ENCODE data around the gene KRTAP5-2.
A peak's percentile ranks its signal among the peaks of the same experiment; 100 is the strongest.
"Not testable (repeated sequence)": the region's sequence is repeated elsewhere in the genome, so short reads cannot be mapped to it uniquely, and the experiment has no call there.

KRTAP5-2 gene

GRCh38 chr11:1589191-1589963 lies 8.7 kb downstream of the KRTAP5-2 start:
- H3K4me3 Mint-ChIP-seq; H3K9me3 Mint-ChIP-seq; DNase-seq; H3K36me3 Mint-ChIP-seq (ENCODE audit: low read depth); H3K27me3 Mint-ChIP-seq: not testable (repeated sequence)
- Mint-ChIP-seq H3K27ac (peak overlapping the region; percentile 77), H3K4me1 (ENCODE audit: low read depth) (peaks cover 14% of the 10 kb centered on the region)

- Mint-ChIP-seq H3K9me3 (no peaks in the 10 kb centered on the region), H3K27me3 (peaks cover 9% of the 10 kb centered on the region), H3K36me3 (ENCODE audit: low read depth) (no peaks in the 10 kb centered on the region), H3K4me1 (ENCODE audit: low read depth) (peaks cover 19% of the 10 kb centered on the region), H3K27ac (no peak overlapping the region), H3K4me3 (no peak overlapping the region)
- DNase-seq: no peak
Measured at GRCh38 chr11:1586699-1587098, 11.4 kb downstream of the KRTAP5-2 start.

GRCh38 chr11:1584661-1585370 lies 13.3 kb downstream of the KRTAP5-2 start, which contains the start of gene KRTAP5-1:
Gene KRTAP5-1, minus strand, starts transcription at chr11:1585283. Its CDS starts 34 bp downstream, at chr11:1585249.
- H3K9me3 Mint-ChIP-seq, H3K4me3 Mint-ChIP-seq: not testable (repeated sequence)

GRCh38 chr11:1582909-1583308 lies 15.2 kb downstream of the KRTAP5-2 start:
- H3K9me3 Mint-ChIP-seq; H3K4me3 Mint-ChIP-seq; H3K4me1 Mint-ChIP-seq (ENCODE audit: low read depth); DNase-seq; H3K36me3 Mint-ChIP-seq (ENCODE audit: low read depth); H3K27ac Mint-ChIP-seq; H3K27me3 Mint-ChIP-seq: not testable (repeated sequence)

More at GRCh38 chr11:1584661-1585370, 13.3 kb downstream of the KRTAP5-2 start, which contains the start of gene KRTAP5-1:
- DNase-seq; H3K27ac Mint-ChIP-seq; H3K36me3 Mint-ChIP-seq (ENCODE audit: low read depth); H3K27me3 Mint-ChIP-seq: not testable (repeated sequence)
- H3K4me1 Mint-ChIP-seq (ENCODE audit: low read depth): peaks cover 16% of the 10 kb centered on the region

GRCh38 chr11:1581976-1582375 lies 16.1 kb downstream of the KRTAP5-2 start:
- no peaks in the 10 kb centered on the region for H3K9me3 Mint-ChIP-seq

GRCh38 chr11:1576825-1577224 lies 21.3 kb downstream of the KRTAP5-2 start:
- H3K27me3 Mint-ChIP-seq: peaks cover 10% of the 10 kb centered on the region
- DNase-seq: no peak
- no peaks in the 10 kb centered on the region for H3K9me3 Mint-ChIP-seq
- no peaks in the 10 kb centered on the region for H3K36me3 Mint-ChIP-seq (ENCODE audit: low read depth)
- H3K4me1 Mint-ChIP-seq (ENCODE audit: low read depth): peaks cover 6% of the 10 kb centered on the region
- H3K27ac Mint-ChIP-seq: no peak overlapping the region
- H3K4me3 Mint-ChIP-seq: no peak overlapping the region

More at GRCh38 chr11:1581976-1582375, 16.1 kb downstream of the KRTAP5-2 start:
- Mint-ChIP-seq H3K36me3 (ENCODE audit: low read depth) (no peaks in the 10 kb centered on the region), H3K27me3 (peaks cover 9% of the 10 kb centered on the region), H3K27ac (no peak overlapping the region), H3K4me3 (no peak overlapping the region), H3K4me1 (ENCODE audit: low read depth) (peaks cover 6% of the 10 kb centered on the region)
- no peak for DNase-seq

- H3K27ac Mint-ChIP-seq; H3K9me3 Mint-ChIP-seq; H3K36me3 Mint-ChIP-seq (ENCODE audit: low read depth); DNase-seq; H3K4me1 Mint-ChIP-seq (ENCODE audit: low read depth); H3K4me3 Mint-ChIP-seq: not testable (repeated sequence)
- peaks cover 10% of the 10 kb centered on the region for H3K27me3 Mint-ChIP-seq
Measured at GRCh38 chr11:1575756-1576155, 22.3 kb downstream of the KRTAP5-2 start.

GRCh38 chr11:1574933-1575242 lies 23.2 kb downstream of the KRTAP5-2 start:
- peaks cover 12% of the 10 kb centered on the region for H3K4me1 Mint-ChIP-seq (ENCODE audit: low read depth)
- H3K27ac Mint-ChIP-seq: no peak overlapping the region
- no peaks in the 10 kb centered on the region for H3K9me3 Mint-ChIP-seq
- no peak for DNase-seq
- H3K4me3 Mint-ChIP-seq: no peak overlapping the region
- peaks cover 10% of the 10 kb centered on the region for H3K27me3 Mint-ChIP-seq
- no peaks in the 10 kb centered on the region for H3K36me3 Mint-ChIP-seq (ENCODE audit: low read depth)

- Mint-ChIP-seq H3K36me3 (ENCODE audit: low read depth) (no peaks in the 10 kb centered on the region), H3K27ac (no peak overlapping the region), H3K4me3 (peak overlapping the region; percentile 53), H3K27me3 (peaks cover 10% of the 10 kb centered on the region), H3K9me3 (no peaks in the 10 kb centered on the region), H3K4me1 (ENCODE audit: low read depth) (peaks cover 15% of the 10 kb centered on the region)
- DNase-seq: peak; percentile 78
Measured at GRCh38 chr11:1574238-1574932, 23.7 kb downstream of the KRTAP5-2 start.

GRCh38 chr11:1573903-1574237 lies 24.2 kb downstream of the KRTAP5-2 start:
- Mint-ChIP-seq H3K4me1 (ENCODE audit: low read depth) (peaks cover 17% of the 10 kb centered on the region), H3K27ac (no peak overlapping the region), H3K36me3 (ENCODE audit: low read depth) (no peaks in the 10 kb centered on the region), H3K4me3 (peak overlapping the region; percentile 53), H3K9me3 (no peaks in the 10 kb centered on the region), H3K27me3 (peaks cover 10% of the 10 kb centered on the region)
- DNase-seq: no peak

GRCh38 chr11:1573077-1573902 lies 24.8 kb downstream of the KRTAP5-2 start:
- H3K27me3 Mint-ChIP-seq: peaks cover 10% of the 10 kb centered on the region
- no peaks in the 10 kb centered on the region for H3K9me3 Mint-ChIP-seq
- H3K36me3 Mint-ChIP-seq (ENCODE audit: low read depth): no peaks in the 10 kb centered on the region
- H3K4me3 Mint-ChIP-seq: peak overlapping the region; percentile 53
- peaks cover 20% of the 10 kb centered on the region for H3K4me1 Mint-ChIP-seq (ENCODE audit: low read depth)
- no peak overlapping the region for H3K27ac Mint-ChIP-seq
- DNase-seq: peak; percentile 62

GRCh38 chr11:1572197-1573076 lies 25.7 kb downstream of the KRTAP5-2 start, which contains the start of gene DUSP8:
Gene DUSP8, minus strand, starts transcription at chr11:1572271. Its CDS starts 6,445 bp downstream, at chr11:1565826.
- H3K36me3 Mint-ChIP-seq (ENCODE audit: low read depth): no peaks in the 10 kb centered on the region
- no peaks in the 10 kb centered on the region for H3K9me3 Mint-ChIP-seq
- peaks cover 10% of the 10 kb centered on the region for H3K27me3 Mint-ChIP-seq
- peak; percentile 92 for DNase-seq
- H3K4me3 Mint-ChIP-seq: peak within 1 kb of the TSS; percentile 53
- H3K4me1 Mint-ChIP-seq (ENCODE audit: low read depth): peaks cover 20% of the 10 kb centered on the region
- no peak within 1 kb of the TSS for H3K27ac Mint-ChIP-seq

- Mint-ChIP-seq H3K36me3 (ENCODE audit: low read depth) (no peaks in the 10 kb centered on the region), H3K4me3 (no peak overlapping the region), H3K4me1 (ENCODE audit: low read depth) (peaks cover 20% of the 10 kb centered on the region), H3K27ac (no peak overlapping the region), H3K27me3 (peaks cover 10% of the 10 kb centered on the region), H3K9me3 (no peaks in the 10 kb centered on the region)
- no peak for DNase-seq
Measured at GRCh38 chr11:1571760-1572196, 26.3 kb downstream of the KRTAP5-2 start.

Measured in activated T-cell treated with anti-CD3 and anti-CD28 coated beads, Interleukin-2, amount 50 U/mL, for 24 hours (primary cell).